Hepatocyte (in vitro differentiated cells): ENCODE data around the gene HEBP2. TPM values are rescaled to one million over a fixed set of nuclear protein-coding genes. Genes with fewer than 3 reads are reported as not detected.
A peak's percentile ranks its signal among the peaks of the same experiment; 100 is the strongest.

Experiments used
- DNase-seq: peaks from one replicate; pipeline ENCODE4 v3.0.0-alpha.2; 2016; ENCODE audit warnings: low spot score
- H2AFZ ChIP-seq: fragments of 200-600 bp; sonication (generic); 2 replicates; pipeline ENCODE4 v1.6.0; 2016; ENCODE audit warnings: antibody characterized with exemption, mild to moderate bottlenecking
- H3K27ac ChIP-seq: fragments of 200-600 bp; sonication (generic); 2 replicates; pipeline ENCODE4 v1.5.1; 2016; ENCODE audit warnings: mild to moderate bottlenecking
- H3K27me3 ChIP-seq: fragments of 200-600 bp; sonication (generic); 2 replicates; pipeline ENCODE4 v1.6.1; 2016
- H3K36me3 ChIP-seq: fragments of 200-600 bp; sonication (generic); replicated peaks from 2 replicates; pipeline ENCODE4 v1.5.1; 2016; ENCODE audit warnings: low read depth; ENCODE audit not compliant: insufficient read depth
- H3K4me1 ChIP-seq: fragments of 200-600 bp; sonication (generic); 2 replicates; pipeline ENCODE4 v1.5.1; 2016; ENCODE audit warnings: mild to moderate bottlenecking, moderate library complexity; ENCODE audit not compliant: insufficient read depth
- H3K4me2 ChIP-seq: fragments of 200-600 bp; sonication (generic); 2 replicates; pipeline ENCODE4 v1.6.0; 2016
- H3K4me3 ChIP-seq: fragments of 200-600 bp; sonication (generic); 2 replicates; pipeline ENCODE4 v1.5.1; 2016; ENCODE audit warnings: mild to moderate bottlenecking
- H3K79me2 ChIP-seq: fragments of 200-600 bp; sonication (generic); 2 replicates; pipeline ENCODE4 v1.6.0; 2017; ENCODE audit warnings: mild to moderate bottlenecking
- H3K9me2 ChIP-seq: fragments of 200-600 bp; sonication (generic); replicated peaks from 2 replicates; pipeline ENCODE4 v1.6.0; 2017; ENCODE audit warnings: mild to moderate bottlenecking; ENCODE audit not compliant: insufficient read depth
- H3K9me3 ChIP-seq: fragments of 200-600 bp; sonication (generic); 2 replicates; pipeline ENCODE4 v1.5.1; 2016; ENCODE audit warnings: low read depth, mild to moderate bottlenecking
- H4K20me1 ChIP-seq: fragments of 200-600 bp; sonication (generic); 2 replicates; pipeline ENCODE4 v1.6.0; 2016; ENCODE audit warnings: mild to moderate bottlenecking; ENCODE audit not compliant: insufficient read depth, poor library complexity, severe bottlenecking
- EZH2 ChIP-seq: fragments of 200-600 bp; sonication (generic); IDR thresholded peaks from 2 replicates; pipeline ENCODE4 v1.6.1; 2016; ENCODE audit warnings: antibody characterized with exemption, mild to moderate bottlenecking, borderline replicate concordance
- EZH2phosphoT487 ChIP-seq: fragments of 200-600 bp; sonication (generic); IDR thresholded peaks from one replicate; pipeline ENCODE4 v1.6.1; 2018; ENCODE audit warnings: antibody characterized with exemption, mild to moderate bottlenecking, low read depth, moderate library complexity; ENCODE audit not compliant: unreplicated experiment, severe bottlenecking
- whole genome bisulfite sequencing: methylation state at CpG from one replicate; pipeline ENCODE4 v1.1.6; 2016; ENCODE audit warnings: low lambda C conversion rate; ENCODE audit errors: missing lambda C conversion rate; 5-methylcytosine and 5-hydroxymethylcytosine counted together
- polyA plus RNA-seq: library from polyadenylated mRNA; unstranded; fragments of >200 nt; fragmentation: Nextera tagmentation; extraction: Ambion mirVana; gene quantifications from 2 replicates; pipeline ENCODE4 v1.2.1, GENCODE V29; 2016
- total RNA-seq: library from RNA; depleted of rRNA; stranded (reverse); fragments of >200 nt; gene quantifications from 2 replicates; pipeline ENCODE4 v1.2.3, GENCODE V29; 2014
- TF ChIP-seq, protein P1 (sequence below): fragments of 200-600 bp; sonication (generic); IDR thresholded peaks from 2 replicates; pipeline ENCODE4 v1.5.1; 2016; ENCODE audit warnings: antibody characterized with exemption, mild to moderate bottlenecking; ENCODE audit not compliant: poor library complexity

The HEBP2 gene
- total and polyA plus RNA-seq, 2 experiments from 2014 or later, result 21.6 to 79.0 TPM

DNA sequence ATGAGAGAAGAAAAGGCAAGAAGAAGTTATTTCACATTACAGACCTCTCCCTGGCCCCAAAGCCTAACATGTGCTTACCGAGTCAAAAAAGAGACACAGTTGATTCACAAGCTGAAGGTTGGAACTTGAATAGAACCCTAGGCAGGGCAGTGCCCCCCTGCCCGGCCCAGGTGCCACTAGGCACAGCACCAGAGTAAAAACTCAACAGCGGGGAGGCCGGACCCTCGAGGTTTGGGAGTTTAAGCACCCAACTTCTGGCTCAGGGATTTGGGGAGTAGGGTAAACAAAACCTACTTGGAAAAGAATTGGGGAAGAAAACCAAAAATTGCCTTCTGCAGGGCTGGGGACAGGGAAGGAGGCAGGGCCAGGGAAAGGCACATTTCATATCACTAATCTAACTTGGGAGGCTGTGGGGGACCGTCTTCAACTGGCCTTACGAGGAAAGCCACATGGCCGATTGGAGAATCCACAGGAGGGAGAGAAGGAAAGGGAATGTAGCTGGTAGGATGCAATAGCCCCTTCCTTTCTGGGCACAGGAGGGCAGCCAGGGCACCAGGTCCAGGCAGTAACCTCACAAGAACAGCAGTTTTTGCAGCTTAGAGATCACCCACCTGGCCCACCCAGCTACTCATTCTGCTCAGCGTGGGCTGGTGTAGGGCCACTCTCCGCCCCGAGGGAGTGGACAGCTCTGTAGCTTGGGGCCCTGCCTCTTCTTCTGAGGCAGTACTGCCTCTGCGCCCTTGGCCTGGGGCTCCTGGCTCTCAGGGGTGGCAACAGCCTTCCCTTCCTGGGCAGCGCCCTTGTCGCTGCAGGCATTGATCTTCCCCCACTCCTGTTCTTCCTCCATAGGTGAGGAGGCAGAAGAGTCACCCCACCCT is 1.8 kb upstream of the HEBP2 start:
- no peak for TF ChIP-seq EZH2
- TF ChIP-seq, protein P1, sequence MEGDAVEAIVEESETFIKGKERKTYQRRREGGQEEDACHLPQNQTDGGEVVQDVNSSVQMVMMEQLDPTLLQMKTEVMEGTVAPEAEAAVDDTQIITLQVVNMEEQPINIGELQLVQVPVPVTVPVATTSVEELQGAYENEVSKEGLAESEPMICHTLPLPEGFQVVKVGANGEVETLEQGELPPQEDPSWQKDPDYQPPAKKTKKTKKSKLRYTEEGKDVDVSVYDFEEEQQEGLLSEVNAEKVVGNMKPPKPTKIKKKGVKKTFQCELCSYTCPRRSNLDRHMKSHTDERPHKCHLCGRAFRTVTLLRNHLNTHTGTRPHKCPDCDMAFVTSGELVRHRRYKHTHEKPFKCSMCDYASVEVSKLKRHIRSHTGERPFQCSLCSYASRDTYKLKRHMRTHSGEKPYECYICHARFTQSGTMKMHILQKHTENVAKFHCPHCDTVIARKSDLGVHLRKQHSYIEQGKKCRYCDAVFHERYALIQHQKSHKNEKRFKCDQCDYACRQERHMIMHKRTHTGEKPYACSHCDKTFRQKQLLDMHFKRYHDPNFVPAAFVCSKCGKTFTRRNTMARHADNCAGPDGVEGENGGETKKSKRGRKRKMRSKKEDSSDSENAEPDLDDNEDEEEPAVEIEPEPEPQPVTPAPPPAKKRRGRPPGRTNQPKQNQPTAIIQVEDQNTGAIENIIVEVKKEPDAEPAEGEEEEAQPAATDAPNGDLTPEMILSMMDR, result no peak
- H3K36me3 ChIP-seq, result no peaks in the 10 kb centered on the region
- 93% methylated on average over 14 of the region's 14 CpGs for WGBS
- H3K27ac ChIP-seq, result no peak overlapping the region
- H3K4me3 ChIP-seq, result no peak overlapping the region
- no peaks in the 10 kb centered on the region for H3K9me2 ChIP-seq
- H3K79me2 ChIP-seq, result peaks cover 5% of the 10 kb centered on the region
- H3K27me3 ChIP-seq, result no peaks in the 10 kb centered on the region
- no peak for DNase-seq
- no peak overlapping the region for H3K4me2 ChIP-seq
- H3K4me1 ChIP-seq, result peaks cover 3% of the 10 kb centered on the region
- no peaks in the 10 kb centered on the region for H4K20me1 ChIP-seq
- H2AFZ ChIP-seq, result no peak overlapping the region
- H3K9me3 ChIP-seq, result no peaks in the 10 kb centered on the region

DNA sequence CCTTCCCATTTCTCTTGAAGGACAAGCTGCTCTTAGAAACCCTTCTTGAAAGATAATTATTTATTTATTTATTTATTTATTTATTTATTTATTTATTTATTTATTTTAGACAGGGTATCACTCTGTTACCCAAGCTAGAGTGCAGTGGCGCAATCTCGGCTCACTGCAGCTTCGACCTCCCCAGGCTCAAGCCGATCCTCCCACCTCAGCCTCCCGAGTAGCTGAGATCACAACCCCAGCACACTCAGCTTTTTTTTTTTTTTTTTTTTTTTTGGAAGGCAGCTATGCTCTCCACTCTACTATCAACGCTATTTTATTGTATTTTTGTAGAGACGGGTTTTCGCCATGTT is 1.2 kb upstream of the HEBP2 start:
- no peaks in the 10 kb centered on the region for H3K9me3 ChIP-seq
- H3K4me1 ChIP-seq, result peaks cover 3% of the 10 kb centered on the region
- H3K4me2 ChIP-seq, result peak overlapping the region; percentile 96
- peak overlapping the region; percentile 84 for H3K4me3 ChIP-seq
- no peaks in the 10 kb centered on the region for H3K9me2 ChIP-seq
- H3K27ac ChIP-seq, result no peak overlapping the region
- DNase-seq, result no peak
- 94% methylated on average over 8 of the region's 8 CpGs for WGBS
- no peaks in the 10 kb centered on the region for H4K20me1 ChIP-seq
- peaks cover 5% of the 10 kb centered on the region for H3K79me2 ChIP-seq
- no peak for TF ChIP-seq EZH2
- no peak for TF ChIP-seq EZH2phosphoT487
- TF ChIP-seq, protein P1, result no peak
- peak overlapping the region; percentile 94 for H2AFZ ChIP-seq
- no peaks in the 10 kb centered on the region for H3K27me3 ChIP-seq
- no peaks in the 10 kb centered on the region for H3K36me3 ChIP-seq

DNA sequence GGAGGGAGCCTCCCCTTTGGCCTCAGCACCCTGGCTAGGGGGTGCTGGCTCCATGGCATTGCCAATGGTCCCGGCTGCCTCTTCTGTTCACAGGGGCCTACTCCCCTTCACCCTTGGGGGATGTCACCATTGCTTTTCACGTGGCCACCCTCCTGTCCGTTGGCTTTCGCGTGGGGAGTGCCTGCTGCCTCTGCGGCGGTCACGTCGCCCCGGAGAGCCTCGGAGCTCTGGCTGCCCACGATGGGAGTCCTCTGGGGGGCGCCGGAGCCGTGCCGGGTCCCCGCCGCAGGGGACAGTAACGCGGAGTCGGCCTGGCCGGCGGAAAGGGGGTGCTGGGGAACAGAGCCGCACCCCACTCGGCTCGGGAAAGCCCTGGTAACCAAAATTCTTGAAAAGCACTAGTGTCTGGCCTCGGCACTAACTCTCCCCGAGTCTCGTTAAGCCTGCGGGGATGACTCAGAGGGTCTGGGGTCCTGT is 661 bp upstream of the HEBP2 start:
- H3K27me3 ChIP-seq, result no peaks in the 10 kb centered on the region
- no peaks in the 10 kb centered on the region for H3K36me3 ChIP-seq
- DNase-seq, result peak; percentile 69
- H3K4me3 ChIP-seq, result peak overlapping the region; percentile 84
- peaks cover 5% of the 10 kb centered on the region for H3K79me2 ChIP-seq
- H2AFZ ChIP-seq, result peak overlapping the region; percentile 94
- H3K4me2 ChIP-seq, result peak overlapping the region; percentile 96
- 5% methylated on average over 30 of the region's 30 CpGs for WGBS
- no peaks in the 10 kb centered on the region for H4K20me1 ChIP-seq
- no peaks in the 10 kb centered on the region for H3K9me2 ChIP-seq
- peak overlapping the region; percentile 97 for H3K27ac ChIP-seq
- no peaks in the 10 kb centered on the region for H3K9me3 ChIP-seq
- peaks cover 3% of the 10 kb centered on the region for H3K4me1 ChIP-seq
- TF ChIP-seq EZH2 (no peak), EZH2phosphoT487 (no peak)
- TF ChIP-seq, protein P1, result peak; percentile 39
